ENCODE results near the gene CFAP52.

- no peak for TF ChIP-seq CTCF (IDR thresholded peaks at IDR 0.05)
- no peak for TF ChIP-seq POLR2A (IDR thresholded peaks at IDR 0.05)
Observed at GRCh38 chr17:9566067-9566466, 10.4 kb upstream of the CFAP52 start.
